ENCODE data around the gene ZNF697.

Gene ZNF697

DNA sequence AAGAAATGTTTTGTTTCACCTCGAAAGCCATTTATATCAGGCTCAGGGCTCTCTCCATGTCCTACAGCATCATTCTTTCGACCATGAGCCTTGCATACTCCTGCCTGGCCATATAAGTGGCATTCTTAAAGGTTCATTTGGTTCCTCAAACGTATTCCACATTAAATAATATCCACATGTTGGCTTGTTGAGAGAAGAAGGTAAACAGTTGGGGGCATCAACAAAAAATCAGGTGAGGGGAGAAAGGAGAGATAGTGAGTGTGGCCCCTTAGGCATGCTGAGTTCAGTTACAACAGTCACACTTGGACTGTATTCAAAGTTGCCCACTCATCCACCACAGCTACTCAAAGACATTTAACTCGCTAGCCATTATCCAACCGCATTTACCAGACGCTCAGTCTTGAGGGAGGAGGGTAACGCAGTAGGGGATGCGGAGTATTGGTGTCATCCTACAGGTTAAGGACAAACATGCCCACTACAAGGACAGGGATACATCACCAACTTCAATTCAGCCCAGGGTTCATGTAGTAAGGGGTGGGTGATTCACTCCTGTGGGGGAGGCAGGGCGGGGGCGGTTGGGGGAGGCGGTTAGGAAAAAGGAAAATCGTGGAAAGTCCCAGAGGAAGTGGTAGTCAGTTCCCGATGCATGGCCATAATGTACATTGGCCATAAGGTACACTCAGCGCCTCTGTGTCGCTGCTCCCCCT lies 1.4 kb downstream of the ZNF697 start:
- peak; percentile 47 to 85 for DNase-seq (ENCODE audit: low read depth in 2 of 2)
- H3K4me3 ChIP-seq (replicated peaks in 1 of 2; ENCODE audit: low read depth in 2 of 2, low read length in 2 of 2), result peak overlapping the region; percentile 89 to 97
- TF ChIP-seq, protein P1, sequence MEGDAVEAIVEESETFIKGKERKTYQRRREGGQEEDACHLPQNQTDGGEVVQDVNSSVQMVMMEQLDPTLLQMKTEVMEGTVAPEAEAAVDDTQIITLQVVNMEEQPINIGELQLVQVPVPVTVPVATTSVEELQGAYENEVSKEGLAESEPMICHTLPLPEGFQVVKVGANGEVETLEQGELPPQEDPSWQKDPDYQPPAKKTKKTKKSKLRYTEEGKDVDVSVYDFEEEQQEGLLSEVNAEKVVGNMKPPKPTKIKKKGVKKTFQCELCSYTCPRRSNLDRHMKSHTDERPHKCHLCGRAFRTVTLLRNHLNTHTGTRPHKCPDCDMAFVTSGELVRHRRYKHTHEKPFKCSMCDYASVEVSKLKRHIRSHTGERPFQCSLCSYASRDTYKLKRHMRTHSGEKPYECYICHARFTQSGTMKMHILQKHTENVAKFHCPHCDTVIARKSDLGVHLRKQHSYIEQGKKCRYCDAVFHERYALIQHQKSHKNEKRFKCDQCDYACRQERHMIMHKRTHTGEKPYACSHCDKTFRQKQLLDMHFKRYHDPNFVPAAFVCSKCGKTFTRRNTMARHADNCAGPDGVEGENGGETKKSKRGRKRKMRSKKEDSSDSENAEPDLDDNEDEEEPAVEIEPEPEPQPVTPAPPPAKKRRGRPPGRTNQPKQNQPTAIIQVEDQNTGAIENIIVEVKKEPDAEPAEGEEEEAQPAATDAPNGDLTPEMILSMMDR (IDR thresholded peaks at IDR 0.05; ENCODE audit: low read depth, low read length), result no peak

DNA sequence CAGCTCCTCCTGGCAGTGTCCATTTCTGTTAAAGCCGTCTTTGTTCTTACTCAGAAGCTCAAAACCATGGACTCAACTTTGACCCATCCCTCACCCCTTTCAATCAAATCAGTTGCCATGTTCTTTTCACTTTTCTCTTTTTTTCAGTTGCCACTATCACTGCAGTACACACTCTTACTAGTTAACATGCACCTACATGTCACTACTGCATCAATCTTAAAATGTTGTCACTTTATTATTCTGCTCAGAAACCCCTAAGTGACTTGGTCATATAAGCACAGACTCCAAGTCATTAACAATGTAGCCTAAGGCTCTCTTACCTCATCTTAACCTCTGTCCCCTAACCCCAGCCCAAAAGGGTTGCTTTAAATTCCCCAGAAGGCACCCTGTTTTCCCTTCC lies 9.0 kb downstream of the ZNF697 start:
- no peak for DNase-seq (ENCODE audit: low read depth in 2 of 2)
- TF ChIP-seq, protein P1 (IDR thresholded peaks at IDR 0.05; ENCODE audit: low read depth, low read length), result no peak

DNA sequence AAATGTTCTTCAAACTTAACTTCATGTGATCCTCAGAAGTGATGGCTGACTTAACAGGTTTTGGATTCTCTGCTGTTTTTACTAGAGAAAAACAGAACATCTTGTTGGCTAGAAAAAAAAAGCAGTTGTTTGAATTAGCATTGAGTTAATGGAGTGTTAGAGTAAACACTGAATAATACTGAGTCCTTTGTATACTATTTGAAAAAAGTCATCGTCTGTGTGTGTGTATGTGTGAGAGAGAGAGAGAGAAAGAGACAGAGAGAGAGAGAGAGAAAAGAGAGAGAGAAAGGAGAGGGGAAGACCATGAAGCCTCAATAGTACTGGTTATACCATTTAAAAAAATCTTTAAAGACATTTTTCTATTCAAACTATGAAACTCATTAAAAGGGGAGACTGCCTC lies 10.4 kb downstream of the ZNF697 start:
- no peak for DNase-seq (ENCODE audit: low read depth in 2 of 2)
- TF ChIP-seq, protein P1 (IDR thresholded peaks at IDR 0.05; ENCODE audit: low read depth, low read length), result no peak
- H3K4me3 ChIP-seq (replicated peaks in 1 of 2; ENCODE audit: low read depth in 2 of 2, low read length in 2 of 2), result no peak overlapping the region

More for the DNA sequence above, 9.0 kb downstream of the ZNF697 start:
- no peak overlapping the region for H3K4me3 ChIP-seq (replicated peaks in 1 of 2; ENCODE audit: low read depth in 2 of 2, low read length in 2 of 2)

DNA sequence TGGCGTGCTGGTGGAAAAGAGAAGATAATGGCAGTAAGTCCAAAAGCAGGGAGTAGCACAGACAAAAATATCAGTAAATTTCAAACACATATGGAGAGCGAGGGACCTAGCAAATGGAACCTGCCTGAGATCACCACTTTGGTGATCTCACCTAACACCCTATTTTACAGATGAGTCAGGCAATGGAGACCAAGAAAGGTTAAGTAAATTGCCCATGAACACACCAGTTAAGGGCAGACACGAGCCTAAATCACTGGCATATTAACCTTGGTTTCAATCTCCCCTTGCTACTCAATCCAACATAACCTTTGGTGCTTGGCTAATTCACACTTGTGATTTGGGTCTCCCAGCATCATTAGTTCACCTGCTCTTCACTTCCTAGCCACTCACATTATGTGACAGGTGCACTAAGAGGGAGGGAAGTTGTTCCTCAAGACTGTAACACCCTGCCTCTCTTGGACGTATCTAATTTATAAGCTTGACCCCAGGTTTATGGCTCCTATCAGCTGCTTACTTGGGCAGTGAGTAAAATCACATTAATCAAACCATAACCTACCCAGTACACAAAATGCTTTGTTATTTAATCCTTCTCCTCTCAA lies 11.5 kb downstream of the ZNF697 start:
- TF ChIP-seq, protein P1 (IDR thresholded peaks at IDR 0.05; ENCODE audit: low read depth, low read length), result no peak
- no peak overlapping the region for H3K4me3 ChIP-seq (replicated peaks in 1 of 2; ENCODE audit: low read depth in 2 of 2, low read length in 2 of 2)
- no peak for DNase-seq (ENCODE audit: low read depth in 2 of 2)

DNA sequence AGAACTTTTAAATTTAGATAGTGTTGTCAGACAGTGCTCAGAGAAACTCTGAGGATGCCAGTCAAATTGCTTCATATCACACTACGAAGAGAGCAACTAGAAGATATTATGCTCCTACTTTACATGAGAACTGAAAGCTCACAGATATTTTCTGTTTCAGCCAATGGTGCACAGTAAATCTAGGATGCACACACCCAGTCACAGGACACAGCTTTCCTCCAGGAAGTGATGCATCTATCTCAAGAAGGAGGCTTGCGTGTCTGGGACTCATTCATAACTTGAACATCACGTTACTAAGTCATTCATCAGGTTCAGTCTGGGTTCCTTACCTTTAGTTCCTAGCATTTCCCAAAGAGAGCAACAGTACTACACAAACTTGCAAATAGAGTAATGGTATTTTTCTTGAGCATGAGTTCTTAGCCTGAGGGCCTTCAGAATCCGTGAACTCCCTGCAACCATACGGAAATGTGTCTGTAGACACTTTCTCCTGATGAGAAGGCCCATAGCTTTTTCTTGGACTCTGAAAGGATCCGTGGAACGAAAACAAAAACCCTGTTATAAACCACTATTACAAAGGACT lies 12.2 kb downstream of the ZNF697 start:
- peak; percentile 49 to 90 for DNase-seq (ENCODE audit: low read depth in 2 of 2)
- TF ChIP-seq, protein P1 (IDR thresholded peaks at IDR 0.05; ENCODE audit: low read depth, low read length), result no peak
- no peak overlapping the region for H3K4me3 ChIP-seq (replicated peaks in 1 of 2; ENCODE audit: low read depth in 2 of 2, low read length in 2 of 2)

DNA sequence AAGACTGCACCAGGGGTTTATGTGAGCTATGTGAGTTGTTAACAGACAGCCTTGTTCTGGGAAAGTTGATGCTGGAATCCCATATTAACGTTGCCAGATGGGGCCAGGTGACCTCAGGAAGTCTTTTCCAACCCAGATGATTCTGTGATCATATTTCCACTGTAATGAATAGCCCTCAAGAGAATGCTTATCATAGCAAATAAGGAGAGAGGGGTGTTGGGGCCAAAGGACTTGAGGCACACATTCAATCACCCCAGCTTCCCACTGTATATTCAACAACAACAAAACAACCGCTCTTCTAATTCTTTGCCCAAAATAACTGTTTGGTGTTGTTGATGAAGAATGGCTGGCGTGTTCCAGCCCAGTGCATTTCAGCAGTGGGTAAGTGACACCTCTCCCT lies 14.1 kb downstream of the ZNF697 start:
- TF ChIP-seq, protein P1 (IDR thresholded peaks at IDR 0.05; ENCODE audit: low read depth, low read length), result no peak
- no peak for DNase-seq (ENCODE audit: low read depth in 2 of 2)
- no peak overlapping the region for H3K4me3 ChIP-seq (replicated peaks in 1 of 2; ENCODE audit: low read depth in 2 of 2, low read length in 2 of 2)
